HEK293 (cell line): ENCODE results near the gene C12orf56.

Experiments used
- CTCF ChIA-PET: fragments of 350-600 bp; formaldehyde crosslinking; extraction: SDS; loops from one replicate; lab custom pipeline; 2021; ENCODE audit warnings: antibody characterized with exemption; lab: Yijun Ruan, JAX
- POLR2A ChIA-PET: fragments of 300-600 bp; formaldehyde crosslinking; extraction: SDS; loops from one replicate; lab custom pipeline; 2020; ENCODE audit warnings: antibody characterized with exemption, inconsistent platforms; lab: Yijun Ruan, JAX
- H3K27ac ChIP-seq: fragments of 200-500 bp; sonication (Bioruptor generic); 2 replicates; pipeline ENCODE4 v1.5.1; 2014; ENCODE audit warnings: low read depth, low read length, control low read depth, inconsistent platforms; ENCODE audit errors: extremely low read depth
- H3K36me3 ChIP-seq, 2 experiments: fragments of 200-500 bp in 1 of 2; sonication (Bioruptor generic) in 1 of 2; 1 replicate in 1 of 2; 2 replicates in 1 of 2; pipeline ENCODE4 v1.5.1; 2014 to 2017; ENCODE audit warnings: inconsistent platforms in 2 of 2, low read length in 2 of 2; ENCODE audit not compliant: control insufficient read depth in 2 of 2, insufficient read depth in 1 of 2
- H3K4me1 ChIP-seq: fragments of 200-500 bp; sonication (Bioruptor generic); 2 replicates; pipeline ENCODE4 v1.5.1; 2014; ENCODE audit warnings: mild to moderate bottlenecking, low read length, inconsistent platforms; ENCODE audit not compliant: control insufficient read depth, insufficient read depth
- H3K4me3 ChIP-seq: 2 replicates; pipeline ENCODE4 v1.5.1; 2011; ENCODE audit warnings: low read depth, mild to moderate bottlenecking, control low read depth, low read length, moderate library complexity
- H3K9me3 ChIP-seq: fragments of 200-500 bp; sonication (Bioruptor generic); 2 replicates; pipeline ENCODE4 v1.5.1; 2014; ENCODE audit warnings: low read depth, low read length, inconsistent platforms; ENCODE audit not compliant: control insufficient read depth, insufficient read depth
- PRDM10 ChIP-seq: fragments of 450-650 bp; formaldehyde crosslinking; IDR thresholded peaks from 2 replicates; pipeline ENCODE4 v1.5.1; 2016; ENCODE audit warnings: missing biosample characterization, missing genetic modification characterization
- ZNF214 ChIP-seq: fragments of 450-650 bp; formaldehyde crosslinking; IDR thresholded peaks from 2 replicates; pipeline ENCODE4 v1.5.1; 2017; ENCODE audit warnings: missing biosample characterization, mild to moderate bottlenecking, missing genetic modification characterization, borderline replicate concordance
- ZNF221 ChIP-seq: fragments of 450-650 bp; formaldehyde crosslinking; IDR thresholded peaks from 2 replicates; pipeline ENCODE4 v1.5.1; 2017; ENCODE audit warnings: missing biosample characterization, missing genetic modification characterization, borderline replicate concordance
- ZNF404 ChIP-seq: fragments of 450-650 bp; formaldehyde crosslinking; IDR thresholded peaks from 2 replicates; pipeline ENCODE4 v1.5.1; 2017; ENCODE audit warnings: missing biosample characterization, missing genetic modification characterization
- ZNF514 ChIP-seq: fragments of 450-650 bp; formaldehyde crosslinking; IDR thresholded peaks from 2 replicates; pipeline ENCODE4 v1.5.1; 2016; ENCODE audit warnings: missing biosample characterization, missing genetic modification characterization
- TF ChIP-seq, protein P1 (sequence below): fragments of 450-650 bp; formaldehyde crosslinking; IDR thresholded peaks from 2 replicates; pipeline ENCODE4 v1.5.1; 2016; ENCODE audit warnings: missing biosample characterization, missing genetic modification characterization
- TF ChIP-seq, protein P2 (sequence below): fragments of 450-650 bp; IDR thresholded peaks from 2 replicates; pipeline ENCODE4 v1.5.1; 2018; ENCODE audit warnings: missing biosample characterization, missing genetic modification characterization

The C12orf56 gene

GRCh38 chr12:64216239-64216638, 174.3 kb downstream of the C12orf56 start:
- TF ChIP-seq ZNF514 (no peak), ZNF214 (tag by site-specific recombination) (no peak), ZNF221 (tag by site-specific recombination) (no peak), ZNF404 (tag by site-specific recombination) (no peak), PRDM10 (no peak)
- TF ChIP-seq, protein P1, sequence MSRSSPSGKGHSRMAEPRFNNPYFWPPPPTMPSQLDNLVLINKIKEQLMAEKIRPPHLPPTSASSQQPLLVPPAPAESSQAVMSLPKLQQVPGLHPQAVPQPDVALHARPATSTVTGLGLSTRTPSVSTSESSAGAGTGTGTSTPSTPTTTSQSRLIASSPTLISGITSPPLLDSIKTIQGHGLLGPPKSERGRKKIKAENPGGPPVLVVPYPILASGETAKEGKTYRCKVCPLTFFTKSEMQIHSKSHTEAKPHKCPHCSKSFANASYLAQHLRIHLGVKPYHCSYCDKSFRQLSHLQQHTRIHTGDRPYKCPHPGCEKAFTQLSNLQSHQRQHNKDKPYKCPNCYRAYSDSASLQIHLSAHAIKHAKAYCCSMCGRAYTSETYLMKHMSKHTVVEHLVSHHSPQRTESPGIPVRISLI, result no peak
- TF ChIP-seq, protein P2, sequence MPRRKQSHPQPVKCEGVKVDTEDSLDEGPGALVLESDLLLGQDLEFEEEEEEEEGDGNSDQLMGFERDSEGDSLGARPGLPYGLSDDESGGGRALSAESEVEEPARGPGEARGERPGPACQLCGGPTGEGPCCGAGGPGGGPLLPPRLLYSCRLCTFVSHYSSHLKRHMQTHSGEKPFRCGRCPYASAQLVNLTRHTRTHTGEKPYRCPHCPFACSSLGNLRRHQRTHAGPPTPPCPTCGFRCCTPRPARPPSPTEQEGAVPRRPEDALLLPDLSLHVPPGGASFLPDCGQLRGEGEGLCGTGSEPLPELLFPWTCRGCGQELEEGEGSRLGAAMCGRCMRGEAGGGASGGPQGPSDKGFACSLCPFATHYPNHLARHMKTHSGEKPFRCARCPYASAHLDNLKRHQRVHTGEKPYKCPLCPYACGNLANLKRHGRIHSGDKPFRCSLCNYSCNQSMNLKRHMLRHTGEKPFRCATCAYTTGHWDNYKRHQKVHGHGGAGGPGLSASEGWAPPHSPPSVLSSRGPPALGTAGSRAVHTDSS (tag by site-specific recombination), result no peak
- no peaks in the 10 kb centered on the region for H3K9me3 ChIP-seq
- H3K27ac ChIP-seq, result no peak overlapping the region
- peaks cover 16 to 18% of the 10 kb centered on the region in 2 experiments for H3K36me3 ChIP-seq
- ChIA-PET POLR2A (no interaction called here), CTCF (interaction anchor here (0.9 kb wide), 1 partner anchor 372 kb away, joined by 3 read pairs; the partner anchor contains the start of gene SRGAP1)
- peaks cover 8% of the 10 kb centered on the region; the same call in 1 of the 2 replicates for H3K4me1 ChIP-seq
- H3K4me3 ChIP-seq, result no peak overlapping the region
